GM10248 (cell line): ENCODE results near the gene NYAP1.

Experiments
- CTCF ChIA-PET: fragments of 300-600 bp; sonication (Branson Sonifier 250); formaldehyde crosslinking; extraction: SDS; loops from one replicate; lab custom pipeline; 2021; ENCODE audit warnings: antibody characterized with exemption; lab: Yijun Ruan, JAX
- POLR2A ChIA-PET: fragments of 350-650 bp; sonication (Branson Sonifier 250); formaldehyde crosslinking; extraction: SDS; loops from one replicate; lab custom pipeline; 2020; ENCODE audit warnings: antibody characterized with exemption; lab: Yijun Ruan, JAX
- DNase-seq: peaks from one replicate; pipeline ENCODE4 v3.0.0; 2012; ENCODE audit errors: extremely low spot score
- CTCF ChIP-seq: IDR thresholded peaks from 2 replicates; pipeline ENCODE4 v1.5.1; 2012; ENCODE audit warnings: mild to moderate bottlenecking, low read depth; ENCODE audit errors: extremely low read depth, missing control alignments, control extremely low read depth

Gene NYAP1

GRCh38 chr7:100476903-100477870 is 6.5 kb upstream of the NYAP1 start:
- POLR2A ChIA-PET, result no interaction called here
- CTCF ChIA-PET, result interaction anchor here (0.9 to 6.8 kb wide), 9 partner anchors 8 to 248 kb away, joined by 3 to 49 read pairs (median 4); no protein-coding TSS in a partner anchor
- no peak for DNase-seq
- TF ChIP-seq CTCF, result peak; percentile 53

GRCh38 chr7:100477871-100478267 is 5.9 kb upstream of the NYAP1 start:
- DNase-seq, result no peak
- POLR2A ChIA-PET, result interaction anchor here (0.6 kb wide), 1 partner anchor 244 kb away, joined by 4 read pairs; no protein-coding TSS in a partner anchor

GRCh38 chr7:100478958-100479660 is 4.6 kb upstream of the NYAP1 start, which contains the start of gene TSC22D4:
TSS of gene TSC22D4 (minus strand) at chr7:100479214. CDS start at chr7:100478038, 1,176 bp downstream.
- CTCF ChIA-PET, result interaction anchor here (1.0 to 6.8 kb wide), 7 partner anchors 10 to 85 kb away, joined by 3 to 49 read pairs (median 4); no protein-coding TSS in a partner anchor
- POLR2A ChIA-PET, result interaction anchor here (0.6 to 1.0 kb wide), 5 partner anchors 10 to 311 kb away, joined by 3 to 5 read pairs (median 4); partner anchors contain the start of genes AGFG2 and GAL3ST4
- no peak for TF ChIP-seq CTCF
- peak; percentile 91 for DNase-seq

More at GRCh38 chr7:100477871-100478267, 5.9 kb upstream of the NYAP1 start:
- CTCF ChIA-PET, result interaction anchor here (0.9 to 6.8 kb wide), 8 partner anchors 8 to 215 kb away, joined by 3 to 49 read pairs (median 4); no protein-coding TSS in a partner anchor
- no peak for TF ChIP-seq CTCF

GRCh38 chr7:100481466-100481865 is 2.3 kb upstream of the NYAP1 start:
- TF ChIP-seq CTCF, result no peak
- POLR2A ChIA-PET, result no interaction called here
- no peak for DNase-seq
- CTCF ChIA-PET, result interaction anchor here (0.8 to 3.3 kb wide), 5 partner anchors 11 to 78 kb away, joined by 3 to 30 read pairs (median 14); no protein-coding TSS in a partner anchor

GRCh38 chr7:100482728-100483089 is 1.0 kb upstream of the NYAP1 start:
- CTCF ChIA-PET, result interaction anchor here (0.6 to 3.3 kb wide), 31 partner anchors 9 to 345 kb away, joined by 3 to 30 read pairs (median 4); partner anchors contain the start of gene MOSPD3
- POLR2A ChIA-PET, result no interaction called here

More at GRCh38 chr7:100482728-100483089, 1.0 kb upstream of the NYAP1 start:
- no peak for DNase-seq
- TF ChIP-seq CTCF, result no peak
